GM21390 (cell line): ENCODE results near the gene TARS1.
"Not testable (repeated sequence)": the region's sequence is repeated elsewhere in the genome, so short reads cannot be mapped to it uniquely, and the experiment has no call there.

Experiments used
- ATAC-seq: cut with Tn5 transposase; IDR thresholded peaks from one replicate; pipeline ENCODE4 v1.9.1; 2021; ENCODE audit not compliant: unreplicated experiment

The TARS1 gene

DNA sequence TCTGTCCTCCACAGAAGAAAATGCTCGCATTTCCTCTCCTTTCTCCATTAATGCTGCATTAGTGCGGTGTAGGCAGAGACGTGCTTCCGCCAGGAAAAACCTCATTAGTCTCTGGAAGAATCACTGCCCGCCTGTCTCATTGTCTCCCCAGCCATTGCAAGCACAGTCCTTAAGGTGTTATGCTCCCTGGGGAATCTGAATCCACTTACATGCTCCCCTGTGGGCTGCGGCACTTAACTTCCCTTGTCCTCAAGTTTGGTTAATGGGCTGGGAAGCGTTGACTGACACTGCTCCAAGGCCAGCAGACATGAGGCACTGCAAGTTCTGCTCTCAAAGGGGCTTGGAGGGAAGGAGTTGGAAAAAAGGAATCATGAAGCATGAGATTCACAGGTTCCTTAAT lies 41.6 kb downstream of the TARS1 start:
- ATAC-seq, result no peak

DNA sequence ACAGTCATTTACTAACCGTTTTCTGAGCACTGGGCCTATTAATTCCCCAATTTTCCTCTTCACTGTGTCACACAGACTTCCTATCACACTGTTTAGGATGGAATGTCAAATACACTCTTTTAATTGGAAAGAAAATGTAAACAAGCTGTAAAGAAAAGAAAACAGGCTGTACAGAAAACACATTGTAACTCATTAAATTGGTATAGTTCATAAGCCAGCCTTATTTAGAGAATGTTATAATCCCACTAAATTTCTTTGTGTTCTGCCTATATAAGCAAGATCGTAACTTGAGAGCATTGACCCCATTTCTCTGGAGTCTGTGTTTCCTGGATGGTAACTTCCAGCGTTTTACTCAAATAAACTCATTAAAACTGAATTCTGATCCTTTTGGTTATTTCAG lies 46.5 kb downstream of the TARS1 start:
- no peak for ATAC-seq

DNA sequence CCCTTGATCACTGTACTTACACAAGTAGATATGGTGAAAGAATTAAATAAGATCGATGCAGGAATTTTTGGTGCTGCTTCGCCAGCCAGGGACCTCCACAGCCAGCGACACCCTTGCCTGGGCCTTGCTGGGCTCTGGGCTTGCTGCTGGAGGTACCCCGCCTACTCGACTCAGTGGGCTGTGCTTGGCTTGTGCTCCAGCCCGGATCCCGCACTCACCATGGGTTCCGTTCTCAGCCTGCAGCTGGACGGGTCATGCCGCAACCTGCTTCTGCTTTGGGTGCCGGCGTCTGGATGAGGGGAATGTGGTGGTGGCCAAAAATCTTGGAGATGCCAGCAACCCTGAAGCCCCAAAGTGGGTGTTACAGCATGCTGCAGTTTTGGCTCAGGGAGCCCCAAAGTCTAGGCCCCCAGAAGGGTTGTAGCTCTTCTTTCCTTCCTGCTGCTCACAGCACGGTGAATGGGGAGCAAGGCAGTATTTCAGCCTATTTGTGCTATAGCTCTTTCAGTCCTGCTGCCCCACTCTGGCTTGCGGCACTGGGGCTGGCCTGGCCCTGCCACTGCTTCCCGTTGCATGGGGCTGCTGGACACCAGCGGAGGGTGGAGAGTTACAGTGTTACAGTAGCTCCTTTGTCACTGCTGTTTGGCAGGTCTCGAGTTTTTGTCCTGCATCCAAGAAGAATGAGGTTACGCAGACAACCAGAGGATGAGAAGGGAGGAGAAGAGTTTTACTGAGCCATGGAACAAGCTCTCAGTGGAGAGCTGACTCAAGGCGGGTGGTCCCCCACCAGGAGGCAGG lies 48.0 kb downstream of the TARS1 start:
- ATAC-seq, result no peak

DNA sequence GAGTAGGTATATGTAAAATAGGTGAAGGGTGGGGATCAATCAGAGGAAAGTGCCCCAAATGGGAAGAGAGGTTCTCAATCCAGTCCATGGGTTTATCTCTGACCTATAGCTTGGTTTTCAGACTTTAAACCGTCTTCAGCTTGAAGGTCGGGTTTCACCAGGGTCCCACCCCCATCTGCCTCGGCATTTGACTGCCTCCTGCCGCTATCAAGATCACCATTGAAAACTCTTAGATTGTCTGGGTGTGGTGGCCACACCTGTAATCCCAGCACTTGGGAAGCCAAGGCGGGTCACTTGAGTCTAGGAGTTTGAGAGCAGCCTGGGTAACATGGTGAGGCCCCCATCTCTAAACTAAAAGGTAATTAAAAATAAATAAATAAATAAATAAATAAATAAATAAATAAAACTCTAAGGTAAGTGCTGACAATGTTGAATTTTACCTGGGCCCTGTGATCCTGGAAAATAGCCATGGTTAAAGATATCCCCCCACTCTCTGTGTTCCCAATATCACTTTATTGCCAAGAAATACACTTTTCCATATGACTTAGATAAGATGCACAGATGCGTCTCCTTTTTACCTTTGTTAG lies 48.8 kb downstream of the TARS1 start:
- ATAC-seq, result no peak

DNA sequence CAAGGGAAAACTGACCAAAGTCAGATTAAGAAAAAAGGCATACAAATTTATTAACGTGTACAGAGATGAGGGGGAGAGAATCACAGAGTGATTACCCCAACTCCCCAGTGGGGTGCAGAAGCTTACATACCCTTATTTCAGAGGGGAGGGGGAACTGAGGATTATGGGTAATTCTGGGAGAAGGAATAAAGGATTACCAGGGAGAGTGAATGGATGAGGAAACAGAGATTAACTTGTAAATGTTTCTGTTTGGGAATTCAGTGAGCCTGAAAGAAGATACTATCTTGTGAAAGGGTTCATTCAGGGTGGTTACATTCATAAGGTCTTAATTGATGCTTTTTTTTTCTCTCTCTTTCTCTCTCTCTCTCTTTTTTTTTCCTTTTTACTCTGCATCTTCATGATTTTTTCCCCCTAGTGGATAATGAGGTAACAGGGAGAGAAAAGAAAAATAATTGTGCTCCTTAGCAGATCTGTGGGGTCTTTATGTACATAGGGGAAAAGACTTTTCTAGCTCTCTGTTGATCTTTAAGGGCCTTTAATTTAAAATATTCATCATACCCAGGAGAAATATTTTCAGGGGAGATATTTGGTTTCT lies 49.4 kb downstream of the TARS1 start:
- ATAC-seq, result no peak

DNA sequence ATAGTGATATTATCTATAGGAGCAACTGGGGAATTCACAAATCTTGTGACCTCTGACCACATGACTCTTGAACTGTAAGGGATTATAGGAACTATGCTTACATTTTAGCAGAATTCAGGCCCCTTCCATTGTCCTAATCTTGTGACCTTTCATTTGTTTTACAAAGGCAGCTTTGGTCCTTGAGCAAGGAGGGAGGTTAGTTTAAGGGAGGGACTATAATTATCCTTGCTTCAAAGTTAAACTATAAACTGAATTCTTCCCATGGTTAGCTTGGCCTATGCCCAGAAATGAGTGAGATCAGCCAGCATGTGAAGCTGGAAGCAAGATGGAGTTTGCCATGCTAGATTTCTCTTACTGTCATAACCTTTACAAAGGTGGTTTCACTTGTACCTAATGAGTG lies 51.2 kb downstream of the TARS1 start:
- no peak for ATAC-seq

DNA sequence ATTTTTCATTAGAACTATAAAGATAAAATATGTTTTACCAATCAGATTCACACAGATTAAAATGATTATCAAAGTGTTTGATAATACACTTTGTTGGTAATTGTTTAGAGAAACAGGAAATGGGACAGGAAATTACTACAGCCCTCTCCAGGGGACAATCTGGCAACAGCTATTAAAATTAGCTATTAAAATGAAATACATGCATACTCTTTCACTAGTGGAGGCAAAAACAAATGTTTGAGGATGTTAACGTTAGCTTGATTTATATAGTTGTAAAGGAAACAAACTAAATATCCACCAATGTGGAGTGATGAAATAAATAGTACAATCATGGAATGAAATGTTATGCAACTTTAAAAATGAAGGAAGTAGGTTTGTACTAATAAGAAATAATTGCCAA lies 53.7 kb downstream of the TARS1 start:
- ATAC-seq, result no peak

DNA sequence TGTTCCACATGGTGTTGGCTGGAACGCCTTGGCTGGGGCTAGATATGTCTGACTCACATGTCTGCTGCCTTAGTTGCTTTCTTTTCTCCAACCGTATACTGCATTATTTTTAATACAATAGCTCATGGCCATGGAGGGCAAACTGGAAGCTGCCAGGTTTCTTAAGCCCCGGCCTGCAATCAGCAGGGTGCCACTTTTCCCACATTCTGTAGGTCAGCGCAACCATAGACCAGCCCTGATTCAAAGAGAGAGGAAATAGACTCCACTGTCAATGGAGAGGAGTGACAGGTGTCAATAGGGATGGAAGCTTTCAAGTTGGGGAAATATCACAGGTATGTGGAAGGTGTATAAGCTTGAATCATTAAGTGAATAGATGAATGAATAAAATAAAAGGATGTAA lies 60.5 kb downstream of the TARS1 start:
- no peak for ATAC-seq

DNA sequence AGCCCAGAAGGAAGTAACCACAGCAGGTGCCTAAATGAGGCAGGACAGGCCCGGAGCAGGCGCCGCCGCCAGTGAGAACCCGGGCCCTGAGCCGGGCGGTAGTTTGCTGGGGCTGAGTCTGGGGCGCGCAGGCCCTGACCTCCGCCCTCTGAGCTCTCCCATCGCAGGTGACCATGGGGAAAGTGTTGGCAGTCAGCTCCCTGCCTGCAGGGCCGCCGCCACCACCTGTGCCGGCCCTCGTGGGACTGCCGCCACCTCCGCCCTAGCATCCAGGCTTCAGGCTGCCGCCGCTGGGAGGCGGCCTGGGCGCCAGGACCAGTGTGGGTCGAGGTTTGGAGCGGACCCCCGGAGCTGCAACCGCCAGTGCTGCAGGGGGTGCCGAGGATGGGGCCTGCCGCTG lies 61.1 kb downstream of the TARS1 start:
- no peak for ATAC-seq

DNA sequence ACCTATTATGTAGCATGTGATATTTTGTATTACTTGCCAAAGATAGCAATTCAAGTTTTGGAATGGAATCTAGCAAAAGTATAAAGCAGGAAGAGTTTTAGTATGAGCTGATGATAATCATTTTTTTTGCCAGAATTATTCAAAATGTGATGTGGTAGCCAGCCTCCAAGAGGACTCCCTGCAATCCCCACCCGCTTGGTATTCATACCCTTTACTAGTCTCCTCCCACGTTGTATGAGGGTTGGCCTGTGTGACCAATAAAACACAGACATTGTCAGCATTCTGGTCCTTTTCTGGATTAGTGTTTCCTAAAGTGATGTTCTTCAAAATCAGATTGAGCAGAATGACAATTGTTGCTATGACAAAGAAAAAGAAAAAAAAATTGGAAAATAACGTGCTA lies 63.8 kb downstream of the TARS1 start:
- ATAC-seq, result no peak

DNA sequence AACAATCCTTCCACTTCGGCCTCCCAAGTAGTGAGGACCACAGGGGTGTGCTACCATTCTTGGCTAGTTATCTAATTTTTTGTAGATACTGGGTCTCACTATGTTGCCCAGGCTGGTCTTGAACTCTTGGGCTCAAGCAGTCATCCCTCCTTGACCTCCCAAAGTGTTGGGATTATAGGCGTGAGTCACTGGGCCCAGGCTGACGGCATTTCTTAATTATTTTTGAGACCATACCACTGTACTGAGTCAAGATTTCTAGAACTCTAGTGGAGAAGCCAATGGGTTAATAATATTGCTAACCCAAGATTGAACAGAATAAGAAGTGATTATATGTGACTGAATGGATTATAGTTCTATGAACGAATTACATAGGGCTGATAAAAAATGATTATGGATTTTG lies 66.7 kb downstream of the TARS1 start:
- ATAC-seq, result no peak

DNA sequence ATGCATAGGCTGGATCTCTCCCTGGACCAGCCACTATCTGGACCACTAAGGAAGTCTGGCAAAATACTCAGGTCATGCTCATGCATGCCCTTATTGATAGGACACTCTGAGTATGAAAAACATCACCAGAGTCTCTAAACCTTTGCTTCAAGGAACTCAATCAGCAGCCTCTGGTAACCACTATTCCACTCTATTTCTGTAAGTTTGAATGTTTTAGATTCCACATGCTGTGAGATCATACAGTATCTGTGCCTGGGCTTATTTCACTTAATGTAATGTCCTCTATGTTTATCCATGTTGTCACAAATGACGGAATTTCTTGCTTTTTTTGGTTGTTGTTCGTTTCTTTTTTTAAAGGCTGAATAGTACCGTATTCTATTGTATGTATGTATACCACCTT lies 68.3 kb downstream of the TARS1 start:
- ATAC-seq, result no peak

DNA sequence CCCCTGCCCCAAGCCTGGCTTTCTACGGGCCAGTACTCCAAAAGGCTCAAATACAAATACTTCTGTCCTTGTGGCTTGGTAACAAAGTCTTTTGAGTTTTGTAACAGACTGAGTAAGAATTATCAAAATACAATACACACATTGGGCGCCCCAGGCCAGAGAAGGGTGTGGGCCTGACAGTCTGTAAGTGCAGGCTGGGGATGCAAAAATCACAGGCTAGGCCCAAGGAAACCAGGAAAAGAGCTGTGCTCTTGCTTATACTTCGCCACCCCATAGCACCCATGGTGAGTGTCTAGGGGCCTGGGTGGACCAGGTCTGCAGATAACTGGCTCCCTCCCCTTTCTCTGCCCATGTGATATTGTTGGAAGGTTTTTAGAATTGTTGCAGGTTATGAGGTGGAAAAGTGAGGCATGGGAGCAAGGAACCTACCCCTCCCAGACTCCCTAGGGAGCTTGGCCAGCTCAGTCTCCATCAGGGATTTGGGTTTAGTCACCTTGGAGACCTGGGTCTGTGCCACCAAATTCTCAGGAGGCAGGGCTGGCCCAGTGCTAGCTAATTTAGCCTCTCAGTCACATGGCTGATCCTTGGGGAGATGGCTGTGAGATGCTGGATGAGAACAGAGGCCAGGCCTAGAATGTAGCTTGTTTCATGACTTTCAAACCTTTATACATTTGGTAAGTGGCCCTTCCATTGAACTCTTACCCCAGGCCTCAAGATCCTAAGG lies 72.9 kb downstream of the TARS1 start:
- ATAC-seq, result no peak

DNA sequence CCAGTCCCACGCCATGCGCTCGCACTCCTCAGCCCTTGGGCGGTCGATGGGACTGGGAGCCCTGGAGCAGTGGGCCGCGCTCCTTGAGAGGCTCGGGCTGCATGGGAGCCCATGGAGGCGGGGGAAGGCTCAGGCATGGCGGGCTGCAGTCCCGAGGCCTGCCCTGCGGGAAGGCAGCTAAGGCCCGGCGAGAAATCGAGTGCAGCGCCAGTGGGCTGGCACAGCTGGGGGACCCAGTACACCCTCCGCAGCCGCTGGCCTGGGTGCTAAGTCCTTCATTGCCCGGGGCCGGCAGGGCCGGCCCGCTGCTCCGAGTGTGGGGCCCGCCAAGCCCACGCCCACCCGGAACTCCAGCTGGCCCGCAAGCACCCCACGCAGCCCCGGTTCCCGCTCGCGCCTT lies 74.6 kb downstream of the TARS1 start:
- not testable (repeated sequence) for ATAC-seq

DNA sequence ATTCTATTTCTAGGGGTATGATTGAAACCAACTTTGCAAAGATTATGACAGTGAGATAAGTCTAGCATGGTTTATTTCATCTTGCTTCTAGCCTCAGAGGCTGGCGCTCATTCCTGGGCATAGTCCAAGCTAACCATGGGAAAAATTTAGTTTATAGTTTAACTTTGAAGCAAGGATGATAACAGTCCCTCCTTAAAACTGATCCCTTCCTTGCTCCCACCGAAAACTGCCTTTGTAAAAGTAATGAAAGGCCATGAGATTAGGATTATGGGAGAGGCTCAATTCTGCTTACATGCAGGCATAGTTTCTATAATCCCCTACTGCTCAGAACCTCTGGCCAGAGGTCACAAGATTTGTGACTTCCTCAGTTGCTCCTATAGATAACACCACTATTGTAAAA lies 75.7 kb downstream of the TARS1 start:
- no peak for ATAC-seq
